Neural progenitor cell (in vitro differentiated cells): ENCODE measurements around the gene ASPN.

Experiments used
- EZH2 ChIP-seq: fragments of 200-600 bp; sonication (generic); IDR thresholded peaks from 2 replicates; pipeline ENCODE4 v1.6.1; 2017; ENCODE audit warnings: antibody characterized with exemption, mild to moderate bottlenecking, moderate library complexity
- TF ChIP-seq, protein P1 (sequence below): fragments of 200-600 bp; sonication (generic); IDR thresholded peaks from 2 replicates; pipeline ENCODE4 v1.5.1; 2017; ENCODE audit warnings: antibody characterized with exemption, mild to moderate bottlenecking

DNA sequence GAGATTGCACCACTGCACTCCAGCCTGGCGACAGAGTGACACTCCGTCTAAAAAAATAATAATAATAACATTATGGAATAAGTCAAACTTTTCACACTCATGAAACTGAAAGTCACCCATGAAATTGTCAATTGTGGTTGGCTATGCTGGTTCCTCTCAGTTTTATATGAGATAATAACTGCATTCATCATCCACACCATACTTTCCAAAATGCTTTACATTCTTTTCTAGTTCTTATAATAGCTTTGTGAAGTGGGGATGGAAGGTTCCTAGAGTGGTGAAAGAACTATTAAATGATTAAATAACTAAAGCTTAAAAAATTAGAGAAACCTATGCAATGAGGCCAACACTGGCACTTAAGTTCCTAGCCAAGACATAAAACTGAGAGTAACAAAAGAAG lies 12.6 kb upstream of the ASPN start:
- no peak for TF ChIP-seq EZH2
- TF ChIP-seq, protein P1, sequence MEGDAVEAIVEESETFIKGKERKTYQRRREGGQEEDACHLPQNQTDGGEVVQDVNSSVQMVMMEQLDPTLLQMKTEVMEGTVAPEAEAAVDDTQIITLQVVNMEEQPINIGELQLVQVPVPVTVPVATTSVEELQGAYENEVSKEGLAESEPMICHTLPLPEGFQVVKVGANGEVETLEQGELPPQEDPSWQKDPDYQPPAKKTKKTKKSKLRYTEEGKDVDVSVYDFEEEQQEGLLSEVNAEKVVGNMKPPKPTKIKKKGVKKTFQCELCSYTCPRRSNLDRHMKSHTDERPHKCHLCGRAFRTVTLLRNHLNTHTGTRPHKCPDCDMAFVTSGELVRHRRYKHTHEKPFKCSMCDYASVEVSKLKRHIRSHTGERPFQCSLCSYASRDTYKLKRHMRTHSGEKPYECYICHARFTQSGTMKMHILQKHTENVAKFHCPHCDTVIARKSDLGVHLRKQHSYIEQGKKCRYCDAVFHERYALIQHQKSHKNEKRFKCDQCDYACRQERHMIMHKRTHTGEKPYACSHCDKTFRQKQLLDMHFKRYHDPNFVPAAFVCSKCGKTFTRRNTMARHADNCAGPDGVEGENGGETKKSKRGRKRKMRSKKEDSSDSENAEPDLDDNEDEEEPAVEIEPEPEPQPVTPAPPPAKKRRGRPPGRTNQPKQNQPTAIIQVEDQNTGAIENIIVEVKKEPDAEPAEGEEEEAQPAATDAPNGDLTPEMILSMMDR: no peak
